GM21367 (cell line): ENCODE data around the gene FEM1B.

Source experiments
- ATAC-seq: cut with Tn5 transposase; IDR thresholded peaks from one replicate; pipeline ENCODE4 v1.9.1; 2021; ENCODE audit not compliant: unreplicated experiment

The FEM1B gene

GRCh38 chr15:68319997-68320396, 42.5 kb downstream of the FEM1B start:
- ATAC-seq = no peak

- no peak for ATAC-seq
These were observed 43.7 kb downstream of the FEM1B start for GRCh38 chr15:68321229-68321628.

- no peak for ATAC-seq
These were observed 45.3 kb downstream of the FEM1B start for GRCh38 chr15:68322796-68323195.

GRCh38 chr15:68325726-68326125, 48.2 kb downstream of the FEM1B start:
- no peak for ATAC-seq

GRCh38 chr15:68326711-68327354, 49.3 kb downstream of the FEM1B start:
- no peak for ATAC-seq

GRCh38 chr15:68328443-68328842, 50.9 kb downstream of the FEM1B start:
- no peak for ATAC-seq

- ATAC-seq = no peak
These were observed 51.4 kb downstream of the FEM1B start for GRCh38 chr15:68328964-68329363.

GRCh38 chr15:68330416-68330815, 52.9 kb downstream of the FEM1B start:
- no peak for ATAC-seq

- no peak for ATAC-seq
These were observed 53.4 kb downstream of the FEM1B start for GRCh38 chr15:68330901-68331300.

GRCh38 chr15:68332266-68332665, 54.7 kb downstream of the FEM1B start:
- no peak for ATAC-seq

- ATAC-seq = no peak
These were observed 56.4 kb downstream of the FEM1B start for GRCh38 chr15:68333775-68334470.

- ATAC-seq = no peak
These were observed 57.1 kb downstream of the FEM1B start for GRCh38 chr15:68334661-68335124.

GRCh38 chr15:68335251-68335650, 57.7 kb downstream of the FEM1B start:
- ATAC-seq = no peak

GRCh38 chr15:68335655-68336054, 58.1 kb downstream of the FEM1B start:
- ATAC-seq = no peak

- ATAC-seq = no peak
These were observed 59.0 kb downstream of the FEM1B start for GRCh38 chr15:68336516-68336915.

- no peak for ATAC-seq
These were observed 60.3 kb downstream of the FEM1B start for GRCh38 chr15:68337826-68338225.

GRCh38 chr15:68339481-68339880, 61.9 kb downstream of the FEM1B start:
- no peak for ATAC-seq

- no peak for ATAC-seq
These were observed 63.5 kb downstream of the FEM1B start for GRCh38 chr15:68340726-68341671.

GRCh38 chr15:68341760-68342725, 64.5 kb downstream of the FEM1B start:
- ATAC-seq = no peak

GRCh38 chr15:68343579-68344225, 66.2 kb downstream of the FEM1B start:
- no peak for ATAC-seq
